Activated CD4-positive, alpha-beta T cell treated with anti-CD3 and anti-CD28 coated beads, Interleukin-10, Interleukin-2, amounts not matched to agents 100 ng/mL and 50 ng/mL, durations not matched to agents 16 hours and 8 hours (primary cell): ENCODE data around the gene SPATA22.
"Not testable (repeated sequence)": the region's sequence is repeated elsewhere in the genome, so short reads cannot be mapped to it uniquely, and the experiment has no call there.

Experiments
- DNase-seq: peaks from one replicate; pipeline ENCODE4 v3.0.0-alpha.2; 2020

SPATA22 gene, protein sequence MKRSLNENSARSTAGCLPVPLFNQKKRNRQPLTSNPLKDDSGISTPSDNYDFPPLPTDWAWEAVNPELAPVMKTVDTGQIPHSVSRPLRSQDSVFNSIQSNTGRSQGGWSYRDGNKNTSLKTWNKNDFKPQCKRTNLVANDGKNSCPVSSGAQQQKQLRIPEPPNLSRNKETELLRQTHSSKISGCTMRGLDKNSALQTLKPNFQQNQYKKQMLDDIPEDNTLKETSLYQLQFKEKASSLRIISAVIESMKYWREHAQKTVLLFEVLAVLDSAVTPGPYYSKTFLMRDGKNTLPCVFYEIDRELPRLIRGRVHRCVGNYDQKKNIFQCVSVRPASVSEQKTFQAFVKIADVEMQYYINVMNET

DNA sequence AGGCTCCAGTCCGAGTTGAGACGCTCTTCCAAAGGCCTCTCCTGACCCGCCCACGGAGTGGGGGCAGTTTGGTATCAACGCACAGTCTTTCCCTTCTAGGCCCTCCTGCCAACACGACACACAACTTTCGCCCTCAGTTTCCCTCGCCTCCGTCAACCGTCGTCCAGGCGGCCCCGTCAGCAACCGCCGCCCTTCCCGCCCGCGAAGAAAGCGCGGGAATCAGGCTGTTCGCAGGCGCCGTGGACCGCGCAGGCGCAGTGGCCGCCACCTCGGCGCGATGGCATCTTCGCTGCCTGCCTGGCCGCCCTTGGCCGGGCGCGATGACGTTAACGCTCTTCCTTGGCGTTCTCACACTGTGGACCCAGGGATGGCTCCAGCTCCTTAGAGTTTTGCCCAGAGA lies at the start of gene SPATA22:
Gene SPATA22 (minus strand): TSS at position 221 of the 400 bp plus-strand sequence. CDS start 2,494 bp downstream, outside the sequence.
- DNase-seq, result no peak

DNA sequence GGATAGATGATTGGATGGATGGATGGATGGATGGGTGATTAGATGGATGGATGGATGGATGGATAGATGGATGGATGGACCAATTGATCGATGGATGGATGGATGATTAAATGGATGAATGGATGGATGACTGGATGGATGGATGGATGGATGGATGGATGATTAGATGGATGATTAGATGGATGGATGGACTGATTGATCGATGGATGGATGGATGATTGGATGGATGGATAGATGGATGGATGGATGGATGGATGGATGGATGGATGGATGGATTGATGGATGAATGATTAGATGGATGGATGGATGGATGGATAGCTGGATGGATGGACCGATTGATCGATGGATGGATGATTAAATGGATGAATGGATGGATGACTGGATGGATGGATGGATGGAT lies 47.9 kb upstream of the SPATA22 start:
- not testable (repeated sequence) for DNase-seq

DNA sequence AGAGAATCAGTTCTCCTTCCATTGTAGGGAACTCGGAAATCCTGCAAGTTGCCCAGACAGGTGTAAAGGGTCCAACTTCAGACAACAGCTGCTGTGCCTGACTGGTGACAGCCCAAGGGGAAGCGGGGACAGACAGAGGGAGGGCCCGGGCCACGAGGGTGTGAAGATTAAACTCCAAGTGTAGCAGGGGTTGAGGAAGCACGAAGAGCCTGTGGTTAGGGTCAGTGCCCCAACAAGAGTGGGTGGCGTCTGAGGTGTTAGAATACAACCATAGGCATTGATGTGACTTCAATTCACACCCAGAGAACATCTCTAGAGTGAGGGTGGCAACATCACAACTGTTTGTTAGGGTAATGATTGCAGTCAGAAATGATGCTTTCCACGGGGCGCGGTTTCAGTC lies 43.3 kb upstream of the SPATA22 start:
- DNase-seq, result no peak

DNA sequence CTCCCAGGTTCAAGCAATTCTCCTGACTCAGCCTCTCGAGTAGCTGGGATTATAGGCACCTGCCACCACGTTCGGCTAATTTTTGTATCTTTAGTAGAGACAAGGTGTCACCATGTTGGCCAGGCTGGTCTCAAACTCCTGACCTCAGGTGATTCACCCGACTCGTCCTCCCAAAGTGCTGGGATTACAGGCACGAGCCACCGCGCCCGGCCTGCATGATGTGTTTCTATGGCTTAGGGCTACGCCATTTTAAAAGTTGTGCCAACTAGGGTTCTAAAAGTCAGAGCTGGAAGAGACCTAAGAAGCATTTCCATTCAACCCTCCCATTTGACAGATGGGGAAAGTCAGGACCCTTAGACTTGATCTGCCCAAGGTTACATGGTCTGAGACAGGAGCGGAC lies 42.5 kb upstream of the SPATA22 start:
- not testable (repeated sequence) for DNase-seq

DNA sequence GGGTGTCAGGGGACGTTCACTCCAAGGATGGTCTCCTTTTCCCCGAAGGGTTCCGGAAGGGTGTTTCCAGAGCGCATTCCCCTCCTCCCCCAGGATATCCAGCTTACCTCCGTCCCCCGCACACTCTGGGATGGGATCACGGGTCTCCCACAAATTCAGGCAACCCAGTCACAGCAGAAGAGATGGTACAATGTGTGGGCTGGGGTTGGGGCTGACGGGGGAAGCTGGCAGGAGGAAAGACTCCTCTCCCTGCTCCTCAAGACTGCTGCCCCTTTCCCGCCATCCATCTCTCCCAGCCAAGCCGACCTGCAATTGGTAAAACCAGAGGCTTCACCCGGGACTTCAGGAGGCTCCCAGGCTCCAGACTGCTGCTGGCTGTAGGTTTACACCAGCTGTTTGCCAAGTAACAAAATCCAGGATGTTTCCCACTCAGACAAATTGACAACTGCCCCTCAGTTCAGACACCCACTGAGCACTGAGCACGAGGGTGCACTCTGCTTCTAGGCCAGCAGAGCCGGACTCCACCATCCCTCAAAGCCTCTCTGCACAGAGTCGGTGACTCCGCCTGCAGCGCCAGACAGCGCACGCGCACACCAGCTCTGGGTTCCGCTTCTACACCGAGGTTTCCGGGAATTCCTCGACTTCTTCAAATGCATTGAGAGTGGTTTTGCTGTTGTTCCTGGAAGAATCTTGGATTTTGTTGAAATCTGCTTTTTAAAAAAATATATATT lies 41.9 kb upstream of the SPATA22 start:
- no peak for DNase-seq

DNA sequence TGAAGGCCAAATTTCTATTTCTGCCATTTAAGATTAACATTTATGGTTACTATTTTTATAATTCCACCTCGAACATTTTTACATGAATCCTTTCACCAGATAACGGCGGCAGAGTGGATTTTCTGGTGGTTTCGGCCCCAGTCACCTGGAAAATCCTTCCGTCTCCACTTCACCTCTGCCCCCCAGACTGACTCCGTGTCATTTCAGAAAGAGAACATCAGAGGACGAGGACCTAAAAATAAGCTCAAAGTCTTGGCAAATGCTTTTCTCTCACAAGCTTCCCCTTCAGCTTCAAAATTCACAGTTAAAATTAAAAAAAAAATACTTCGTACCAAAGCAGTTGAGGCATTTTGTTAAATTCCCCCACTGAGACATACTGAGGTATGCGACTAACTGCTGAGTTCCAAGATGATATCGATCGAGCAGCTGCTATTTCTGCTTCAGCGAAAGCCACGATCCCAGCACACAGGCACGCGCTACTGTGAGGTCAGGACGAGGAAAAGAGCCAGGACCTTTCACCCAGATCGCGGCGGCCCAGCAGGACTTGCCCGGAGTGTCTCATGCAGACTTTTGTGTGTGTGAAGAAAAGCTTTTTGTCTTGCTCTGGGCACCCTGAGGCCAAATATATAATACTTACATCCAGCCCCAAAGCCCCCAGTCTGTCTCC lies 41.0 kb upstream of the SPATA22 start:
- DNase-seq, result no peak

DNA sequence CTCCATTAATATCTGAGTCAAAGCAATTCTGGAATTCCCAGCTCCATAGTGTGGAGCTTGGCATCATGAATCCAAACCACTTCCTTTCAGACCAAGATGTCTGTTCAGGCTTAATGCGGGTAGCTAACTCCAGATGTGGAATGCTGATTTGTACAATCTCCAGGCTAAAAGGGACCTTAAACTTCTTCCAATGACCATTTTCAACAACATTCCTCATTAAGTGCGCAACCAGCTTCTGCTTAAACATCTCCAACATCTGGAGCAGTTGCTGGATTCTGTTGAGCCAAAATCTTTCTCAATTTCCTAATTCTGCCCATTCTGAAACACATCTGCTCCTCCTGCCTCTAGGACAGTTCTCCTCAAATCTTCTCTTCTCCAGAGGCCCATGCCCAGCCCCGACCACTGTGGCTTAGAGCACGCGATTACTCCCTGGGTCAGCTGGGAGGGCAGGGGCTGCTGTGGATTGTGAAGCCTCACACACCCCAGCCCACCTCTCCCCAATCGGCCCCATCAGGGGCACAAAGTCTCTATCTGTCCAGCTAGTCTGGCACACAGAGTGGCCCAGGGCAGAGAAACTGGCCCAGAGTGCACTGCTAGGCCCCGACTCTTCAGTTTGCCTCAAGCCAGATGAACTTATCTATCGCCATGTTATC lies 40.4 kb upstream of the SPATA22 start:
- DNase-seq, result no peak

DNA sequence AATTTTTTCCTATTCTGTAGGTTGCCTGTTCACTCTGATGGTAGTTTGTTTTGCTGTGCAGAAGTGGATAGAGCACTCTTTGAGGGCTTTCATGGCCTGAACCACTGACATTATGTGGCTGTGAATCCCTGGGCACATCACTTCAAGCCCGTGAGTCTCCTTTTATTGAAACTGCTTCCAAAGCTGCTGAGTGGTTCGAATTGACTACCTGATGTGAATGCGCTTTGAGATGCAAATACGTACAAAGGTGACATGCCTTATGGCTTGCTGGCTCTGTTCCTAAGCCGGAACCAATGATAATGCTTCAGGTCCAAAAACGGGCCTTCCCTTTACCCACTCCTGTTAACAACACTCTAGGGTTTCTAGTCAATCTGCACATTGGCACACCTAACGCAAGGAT lies 38.5 kb upstream of the SPATA22 start:
- no peak for DNase-seq

DNA sequence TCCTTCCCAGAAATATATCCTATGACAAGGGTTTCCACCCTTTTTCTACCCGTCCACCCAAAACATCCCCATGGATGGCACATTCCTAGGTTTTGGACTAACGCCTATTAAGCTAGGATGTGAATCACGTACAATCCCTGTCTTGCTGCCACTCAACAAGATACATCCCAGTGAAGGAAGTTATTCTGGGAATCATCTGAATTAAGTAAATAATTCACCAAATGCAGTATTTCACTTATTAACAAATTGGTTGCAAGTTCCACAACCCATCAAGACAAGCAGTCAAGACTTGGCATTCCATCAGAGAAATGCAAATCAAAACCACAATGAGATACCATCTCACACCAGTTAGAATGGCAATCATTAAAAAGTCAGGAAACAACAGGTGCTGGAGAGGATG lies 36.2 kb upstream of the SPATA22 start:
- DNase-seq, result no peak

DNA sequence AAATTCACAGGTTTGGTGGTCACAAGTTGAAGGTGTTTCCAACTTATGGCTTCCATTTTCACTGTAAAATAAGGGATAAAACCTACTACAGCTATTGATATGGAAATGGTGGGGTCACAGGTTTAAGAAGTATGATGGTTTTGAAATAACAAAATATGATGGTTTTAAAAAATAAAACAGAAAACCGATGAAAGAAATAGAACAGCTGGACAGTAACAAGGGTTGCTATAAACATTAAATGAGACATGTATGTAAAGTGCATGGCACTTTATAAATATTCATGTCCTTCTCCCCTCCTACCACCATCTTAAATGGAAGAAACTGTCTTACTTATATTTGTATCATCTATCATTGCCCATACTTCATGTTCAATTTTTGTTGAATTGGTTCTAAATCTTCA lies 35.5 kb upstream of the SPATA22 start:
- no peak for DNase-seq

DNA sequence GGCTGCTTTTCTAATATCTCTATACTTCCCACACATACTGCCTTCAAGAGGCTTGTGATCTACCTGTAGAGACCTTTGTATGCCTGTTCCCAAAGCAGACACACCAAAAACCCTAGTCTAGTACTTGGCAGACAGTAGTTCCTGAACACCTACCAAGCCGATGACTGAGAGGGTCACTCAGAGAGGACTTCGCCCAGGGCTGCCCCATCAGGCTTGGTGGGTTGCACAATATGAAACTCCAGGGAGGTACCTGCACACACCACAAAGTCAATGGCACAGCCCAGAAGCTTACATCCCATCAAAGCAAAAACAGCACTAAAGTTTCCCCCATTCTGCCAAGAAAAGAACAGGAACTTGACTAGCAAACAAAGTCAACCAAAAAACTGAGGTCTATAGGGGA lies 34.4 kb upstream of the SPATA22 start:
- no peak for DNase-seq

DNA sequence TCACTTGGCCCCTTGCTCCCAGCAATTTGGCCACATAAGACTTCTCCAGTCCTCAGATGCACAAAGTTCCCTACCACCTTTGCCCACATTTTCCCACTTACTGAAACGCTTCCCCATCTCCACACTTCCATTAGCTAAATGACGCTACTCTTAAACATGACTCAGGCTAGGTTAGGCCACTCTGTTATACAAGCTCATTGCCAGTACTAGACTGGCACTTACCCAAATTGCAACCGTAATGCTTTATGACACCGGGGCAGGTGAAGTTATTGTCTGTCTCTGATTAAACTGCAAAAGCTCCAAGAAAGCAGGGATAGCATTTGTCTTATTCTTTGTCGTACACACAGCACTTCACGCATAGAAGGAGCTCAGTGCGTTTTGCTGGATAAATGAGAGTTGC lies 33.4 kb upstream of the SPATA22 start:
- no peak for DNase-seq

DNA sequence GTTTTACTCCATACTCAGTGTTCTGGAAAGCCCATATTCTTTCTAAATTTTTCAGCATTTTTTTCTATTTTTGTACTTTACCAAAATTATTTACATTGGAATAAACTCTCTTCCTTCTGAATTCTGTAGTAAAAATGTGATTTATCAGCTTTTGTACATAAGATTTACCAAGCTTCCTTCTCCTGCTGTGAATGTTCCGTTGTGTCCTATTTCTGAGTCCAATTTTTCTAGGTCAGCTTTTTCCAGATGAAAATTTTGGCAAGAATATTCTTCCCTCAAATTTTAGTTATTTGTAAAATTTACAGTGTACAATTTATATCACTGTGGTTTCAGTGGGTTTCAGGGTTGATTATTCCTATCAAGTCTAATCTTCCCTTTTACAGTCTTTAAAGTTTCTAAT lies 31.7 kb upstream of the SPATA22 start:
- DNase-seq, result no peak

DNA sequence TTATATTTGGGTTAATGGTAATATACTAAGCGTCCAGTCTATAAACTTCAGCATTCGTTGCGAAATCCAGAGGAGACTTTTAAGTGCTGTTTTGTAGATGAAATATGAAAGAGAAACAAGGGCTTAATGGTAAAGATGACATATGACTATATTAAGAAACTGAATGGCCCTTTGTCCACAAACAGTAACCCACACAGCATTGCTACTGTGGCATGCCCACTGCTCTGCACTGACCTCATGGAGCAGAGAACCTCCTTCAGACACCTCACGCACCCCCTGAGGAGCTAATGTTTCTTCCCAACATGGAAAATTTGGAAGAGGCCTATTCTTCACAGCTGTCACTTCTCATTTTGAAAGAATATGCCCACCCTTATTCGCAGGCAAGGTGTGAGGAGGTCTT lies 30.8 kb upstream of the SPATA22 start:
- no peak for DNase-seq

DNA sequence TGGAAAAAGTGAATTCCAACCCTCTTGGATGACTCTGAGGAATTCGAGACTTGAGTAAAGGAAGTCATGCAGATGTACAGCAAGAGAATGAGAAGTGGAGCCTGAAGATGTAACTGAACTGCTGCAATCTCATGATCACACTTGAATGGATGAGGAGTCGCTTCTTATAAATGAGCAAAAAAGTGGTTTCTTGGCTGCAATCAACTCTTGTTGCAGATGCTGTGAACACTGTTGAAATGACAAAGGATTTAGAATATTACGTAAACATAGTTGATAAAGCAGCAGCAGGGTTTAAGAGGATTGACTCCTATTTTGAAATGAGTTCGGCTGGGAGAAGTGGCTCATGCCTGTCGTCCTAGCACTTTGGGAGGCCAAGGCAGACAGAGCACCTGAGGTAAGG lies 29.7 kb upstream of the SPATA22 start:
- no peak for DNase-seq

DNA sequence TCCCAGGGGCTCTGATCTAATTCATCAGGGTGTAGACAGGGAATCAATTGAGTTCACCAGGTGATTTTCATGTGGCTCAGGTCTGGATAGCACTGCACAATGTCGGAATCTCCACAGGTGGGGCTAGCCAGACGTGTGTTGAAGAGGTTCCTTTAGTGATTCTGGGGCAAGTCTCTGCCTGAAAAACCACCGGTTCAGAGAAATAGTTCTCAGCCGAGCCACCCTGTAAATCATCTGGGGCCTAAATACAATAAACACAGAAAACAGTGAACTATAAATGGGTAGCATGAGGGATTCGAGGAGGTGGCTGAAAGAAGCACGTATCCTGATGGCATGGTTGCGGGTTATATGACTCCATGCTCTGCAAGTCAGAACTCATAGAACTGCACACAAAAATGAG lies 25.5 kb upstream of the SPATA22 start:
- no peak for DNase-seq

DNA sequence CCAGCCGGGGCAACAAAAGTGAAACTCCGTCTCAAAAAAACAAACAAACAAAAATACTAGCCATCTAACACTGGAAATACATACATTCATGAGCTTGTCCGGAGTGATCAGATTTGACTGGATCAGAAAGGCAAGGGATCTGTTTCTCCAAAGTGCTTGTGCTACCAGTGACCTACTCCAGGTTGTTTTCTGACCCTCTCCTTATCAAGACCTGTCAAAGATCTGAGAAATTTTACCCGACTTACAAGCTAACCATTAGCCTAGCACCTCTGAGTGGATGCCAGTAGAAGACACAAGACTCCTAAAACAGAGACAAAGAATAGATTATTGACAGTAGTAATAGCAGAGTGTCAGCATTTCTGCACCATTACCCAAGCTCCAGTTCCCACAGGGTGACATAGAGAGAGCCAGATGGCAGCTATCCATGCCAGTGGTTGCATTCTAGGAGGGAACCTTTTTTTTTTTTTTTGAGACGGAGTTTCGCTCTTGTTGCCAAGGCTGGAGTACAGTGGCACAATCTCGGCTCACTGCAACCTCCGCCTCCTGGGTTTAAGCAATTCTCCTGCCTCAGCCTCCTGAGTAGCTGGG lies 14.0 kb upstream of the SPATA22 start:
- DNase-seq, result no peak

DNA sequence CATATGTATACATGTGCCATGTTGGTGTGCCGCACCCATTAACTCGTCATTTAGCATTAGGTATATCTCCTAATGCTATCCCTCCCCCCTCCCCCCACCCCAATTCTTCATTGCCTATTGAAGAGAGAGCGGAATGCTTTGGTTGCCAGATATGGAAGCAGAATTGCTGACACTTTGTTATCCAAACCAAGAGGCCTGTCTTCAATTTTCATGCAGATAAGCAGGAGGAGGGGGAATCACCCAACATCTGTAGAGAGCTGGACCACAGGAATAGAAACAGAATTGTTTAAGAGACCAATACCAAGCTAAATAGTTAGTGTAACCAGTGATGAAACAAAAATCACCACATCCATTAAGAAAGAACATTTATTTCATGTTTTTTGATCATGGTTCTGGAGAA lies 11.2 kb upstream of the SPATA22 start:
- no peak for DNase-seq

DNA sequence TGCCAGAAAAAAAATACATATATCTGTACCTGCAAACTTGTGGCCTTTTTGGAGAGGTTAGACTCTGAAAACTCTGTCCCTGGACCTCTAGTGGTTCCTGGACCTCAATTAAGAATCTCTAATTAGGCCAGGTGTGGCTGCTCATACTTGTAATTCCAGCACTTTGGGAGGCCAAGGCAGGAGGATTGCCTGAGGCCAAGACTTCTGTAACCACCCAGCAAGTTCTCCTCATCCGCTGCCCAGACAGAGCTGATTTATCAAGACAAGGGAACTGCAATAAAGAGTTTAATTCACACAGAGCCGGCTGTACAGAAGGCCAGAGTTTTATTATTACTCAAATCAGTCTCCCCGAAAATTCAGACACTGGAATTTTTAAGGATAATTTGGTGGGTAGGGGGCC lies 8.4 kb upstream of the SPATA22 start:
- no peak for DNase-seq

DNA sequence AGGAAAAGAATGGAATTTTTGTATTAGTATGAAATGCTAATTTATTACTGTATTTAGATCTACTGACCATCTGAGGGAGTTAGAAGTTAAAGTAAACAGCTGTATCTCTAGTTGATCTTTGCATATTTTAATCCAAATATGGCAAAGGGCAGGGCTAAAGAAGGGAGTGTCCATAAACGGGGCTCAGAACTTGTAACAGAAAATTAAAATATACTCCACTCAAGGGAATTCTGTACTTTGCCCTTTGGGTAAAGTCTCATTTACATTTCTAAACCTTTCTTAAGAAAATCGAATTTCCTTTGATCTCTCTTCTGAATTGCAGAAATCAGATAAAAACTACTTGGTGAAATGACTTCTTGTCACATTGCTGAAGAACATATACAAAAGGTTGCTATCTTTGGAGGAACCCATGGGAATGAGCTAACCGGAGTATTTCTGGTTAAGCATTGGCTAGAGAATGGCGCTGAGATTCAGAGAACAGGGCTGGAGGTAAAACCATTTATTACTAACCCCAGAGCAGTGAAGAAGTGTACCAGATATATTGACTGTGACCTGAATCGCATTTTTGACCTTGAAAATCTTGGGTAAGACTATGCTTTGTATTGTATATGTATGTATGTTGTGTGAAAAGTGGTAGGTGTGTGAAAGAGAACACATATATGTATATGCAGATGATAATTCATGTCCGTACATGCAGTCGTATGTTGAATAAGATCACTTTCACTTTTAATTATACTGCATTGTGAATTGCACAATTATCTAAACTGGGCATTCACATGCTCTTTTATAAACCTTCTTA lies 4.4 kb upstream of the SPATA22 start, which contains the start of gene ASPA:
Gene ASPA (plus strand): TSS at position 186 of the 799 bp plus-strand sequence. CDS start 163 bp downstream, at position 349.
- DNase-seq, result no peak

DNA sequence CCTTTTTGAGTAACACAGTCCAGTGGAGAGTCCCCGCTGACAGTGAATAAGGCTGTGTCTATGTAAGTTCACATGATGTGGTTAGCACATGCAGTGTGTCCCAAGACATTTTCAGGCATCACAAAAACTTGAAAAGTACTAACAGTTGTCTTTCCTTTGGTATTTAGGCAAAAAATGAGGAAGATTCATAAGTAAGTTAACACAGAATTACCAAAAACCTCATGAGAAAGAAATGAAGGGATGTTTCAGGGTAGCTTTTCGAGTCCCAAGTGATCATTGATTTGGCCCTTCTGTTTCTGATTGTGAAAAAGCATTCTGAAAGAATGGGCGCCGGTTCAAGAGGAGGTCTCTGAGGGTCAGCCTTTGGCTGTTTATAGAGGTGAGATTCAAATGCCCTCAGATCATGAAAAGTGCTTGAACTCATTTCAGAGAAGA lies 3.6 kb upstream of the SPATA22 start:
- DNase-seq, result no peak

DNA sequence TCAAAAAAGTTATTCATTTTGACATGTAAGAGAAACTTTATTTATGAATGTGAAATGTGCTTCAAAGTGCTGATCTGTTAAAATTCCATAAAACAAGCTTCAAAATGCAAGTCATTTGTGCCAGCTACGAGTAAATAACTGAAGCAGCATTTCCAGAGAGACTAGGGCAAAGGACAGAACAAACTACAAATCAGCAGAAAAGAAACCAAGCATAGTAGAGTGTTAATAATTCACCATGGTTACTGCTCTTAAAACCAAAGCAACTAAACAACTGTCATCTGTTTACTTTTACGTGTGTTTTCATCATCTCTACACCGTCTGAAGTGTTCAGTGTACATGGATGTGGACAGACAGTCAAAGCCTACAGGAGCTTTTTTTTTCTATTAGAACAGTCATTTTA lies 2.6 kb upstream of the SPATA22 start:
- DNase-seq, result no peak
